ENCODE results near the gene CES2.

CES2 gene

GRCh38 chr16:66918803-66919568 is 16.3 kb upstream of the CES2 start, which contains the start of gene CDH16:
TSS of gene CDH16 (minus strand) at chr16:66918885. CDS start at chr16:66918065, 820 bp downstream.
- no peak for DNase-seq (ENCODE audit: low read depth)

- DNase-seq (ENCODE audit: low read depth), result no peak
These were observed 15.6 kb upstream of the CES2 start for GRCh38 chr16:66919569-66920298.

DNA sequence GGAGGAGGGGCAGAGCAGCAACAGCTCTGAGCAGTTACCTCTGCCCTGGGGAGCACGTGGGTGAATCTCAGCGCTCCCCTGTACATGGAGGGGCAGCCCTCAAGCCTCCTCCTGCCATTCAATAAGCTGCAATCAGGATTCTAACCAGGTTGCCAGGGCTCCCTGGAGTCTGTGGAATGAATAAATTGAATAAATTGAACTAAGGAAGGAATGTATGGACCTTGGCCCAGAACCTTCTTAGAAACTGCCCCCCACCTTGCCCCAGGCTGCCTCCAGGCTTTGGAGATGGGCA is 15.1 kb upstream of the CES2 start:
- DNase-seq (ENCODE audit: low read depth), result no peak

DNA sequence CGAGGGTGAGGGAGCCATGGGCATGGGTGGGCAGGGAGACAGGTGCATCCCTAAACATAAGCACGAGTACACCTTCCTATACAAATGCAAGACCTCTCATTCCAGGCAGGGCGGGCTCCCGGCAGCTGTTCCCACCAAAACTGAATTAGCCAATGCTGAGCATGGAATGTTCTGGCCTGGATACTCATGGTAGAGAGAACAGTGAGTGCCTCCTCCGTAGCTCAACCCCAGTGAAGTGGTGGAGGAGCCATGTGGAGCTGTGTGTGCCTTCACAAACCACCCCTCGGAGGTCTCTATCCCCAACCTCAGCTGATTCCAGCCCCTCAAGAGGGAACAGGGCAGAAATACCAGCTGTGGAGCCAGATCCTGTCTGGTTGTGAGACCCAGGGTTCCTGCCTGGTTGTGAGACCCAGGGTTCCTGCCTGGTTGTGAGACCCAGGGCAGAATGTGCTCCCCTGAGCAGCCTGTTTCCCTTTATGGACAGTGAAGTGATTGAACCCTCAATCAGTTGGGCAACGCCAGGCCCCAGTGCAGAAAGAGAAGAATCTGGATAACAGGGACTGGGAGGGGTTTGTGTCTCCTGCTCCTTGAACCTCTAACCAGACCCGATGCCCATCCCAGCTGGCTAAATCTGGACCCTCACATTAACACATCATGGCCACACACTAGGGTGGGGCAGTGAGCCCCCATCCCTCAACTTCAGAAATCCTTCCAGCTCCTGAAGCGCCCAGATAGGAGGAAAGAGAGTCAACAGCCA is 14.2 kb upstream of the CES2 start:
- no peak for DNase-seq (ENCODE audit: low read depth)

GRCh38 chr16:66921729-66922450 is 13.4 kb upstream of the CES2 start:
- no peak for DNase-seq (ENCODE audit: low read depth)

DNA sequence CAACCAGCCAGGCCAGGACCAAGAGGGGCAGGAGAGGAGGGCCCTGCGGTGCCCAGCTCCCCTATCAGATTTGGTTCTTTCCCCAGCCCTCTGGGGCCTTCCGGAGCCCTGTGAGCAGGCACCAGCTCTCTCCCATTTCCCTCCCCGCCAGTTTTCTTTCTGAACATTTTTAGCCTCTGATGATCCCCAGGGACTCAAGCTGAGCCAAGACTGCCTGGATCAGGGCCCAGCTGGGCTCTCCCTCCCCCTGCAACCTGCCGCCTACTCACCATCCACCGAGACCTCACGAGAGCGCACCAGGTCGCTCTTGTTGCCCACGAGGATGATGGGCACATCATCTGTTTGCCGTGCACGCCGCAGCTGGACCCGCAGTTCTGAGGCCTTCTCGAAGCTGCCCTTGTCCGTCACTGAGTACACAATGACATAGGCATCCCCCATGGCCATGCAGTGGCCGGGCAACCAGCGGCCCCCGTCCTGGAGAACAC is 12.0 kb upstream of the CES2 start:
- DNase-seq (ENCODE audit: low read depth), result peak; percentile 50

GRCh38 chr16:66923866-66924265 is 11.4 kb upstream of the CES2 start:
- no peak for DNase-seq (ENCODE audit: low read depth)

DNA sequence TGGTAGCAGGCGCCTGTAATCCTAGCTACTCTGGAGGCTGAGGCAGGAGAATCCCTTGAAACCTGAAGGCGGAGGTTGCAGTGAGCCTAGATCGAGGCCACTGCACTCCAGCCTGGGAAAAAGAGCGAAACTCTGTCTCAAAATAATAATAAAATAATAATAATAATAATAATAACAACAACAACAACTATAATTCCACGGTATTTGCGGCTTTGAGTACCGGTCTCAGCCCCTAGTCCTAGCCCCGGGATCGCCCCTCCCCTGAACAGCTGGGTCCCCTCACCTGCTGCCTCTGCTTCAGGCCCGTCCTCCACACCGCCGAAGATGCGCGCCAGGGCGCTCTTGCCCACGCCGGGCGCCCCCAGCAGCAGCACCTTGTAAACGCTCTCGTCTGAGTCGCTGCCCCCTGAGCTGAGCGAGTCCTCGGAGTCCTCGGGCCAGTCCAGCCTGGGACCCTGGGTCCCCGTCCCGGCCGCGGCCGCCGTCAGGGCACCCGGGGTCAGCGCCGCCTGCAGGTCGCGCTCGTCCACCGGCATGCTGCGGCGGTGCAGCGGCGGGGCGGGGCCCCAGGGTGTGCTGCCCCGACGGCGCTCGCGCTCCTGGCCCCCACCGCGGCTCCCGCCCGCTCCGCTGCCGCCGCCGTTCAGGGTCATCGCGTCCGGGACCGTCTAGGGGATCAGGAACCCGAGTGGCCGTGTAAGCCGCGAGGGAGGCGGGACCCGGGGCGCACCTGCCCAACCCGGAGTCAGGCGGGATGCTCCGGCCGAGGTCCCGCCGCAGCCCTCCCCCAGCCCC is 10.6 kb upstream of the CES2 start:
- DNase-seq (ENCODE audit: low read depth), result no peak

DNA sequence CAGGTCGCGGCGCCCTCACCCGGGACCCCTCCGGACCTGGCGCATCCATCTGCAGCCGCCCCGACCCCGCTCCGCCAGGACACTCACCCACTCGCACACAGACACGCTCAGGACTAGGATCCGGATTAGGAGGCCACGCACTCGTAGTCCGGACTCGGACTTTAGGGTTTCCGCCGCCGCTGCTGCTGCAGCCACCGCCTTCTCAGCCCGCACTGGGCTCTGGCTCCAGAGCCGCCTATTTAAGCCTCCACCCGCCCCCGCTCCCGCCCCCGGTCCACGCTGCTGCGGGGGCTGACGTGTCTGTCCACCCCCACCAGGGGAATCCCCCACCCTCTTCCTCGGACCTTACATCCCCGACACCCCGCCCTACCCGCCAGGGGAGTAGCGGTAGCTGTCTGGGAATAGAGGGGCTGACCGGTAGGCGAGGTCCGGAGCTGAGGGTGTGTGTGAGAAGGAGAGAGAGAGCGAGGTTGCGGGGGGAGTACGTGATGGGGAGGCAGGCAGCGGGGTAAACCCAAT is 9.9 kb upstream of the CES2 start, which contains the start of gene RRAD:
Gene RRAD (minus strand): TSS at position 214 of the 519 bp plus-strand sequence. CDS start 356 bp downstream, outside the sequence.
- no peak for DNase-seq (ENCODE audit: low read depth)

DNA sequence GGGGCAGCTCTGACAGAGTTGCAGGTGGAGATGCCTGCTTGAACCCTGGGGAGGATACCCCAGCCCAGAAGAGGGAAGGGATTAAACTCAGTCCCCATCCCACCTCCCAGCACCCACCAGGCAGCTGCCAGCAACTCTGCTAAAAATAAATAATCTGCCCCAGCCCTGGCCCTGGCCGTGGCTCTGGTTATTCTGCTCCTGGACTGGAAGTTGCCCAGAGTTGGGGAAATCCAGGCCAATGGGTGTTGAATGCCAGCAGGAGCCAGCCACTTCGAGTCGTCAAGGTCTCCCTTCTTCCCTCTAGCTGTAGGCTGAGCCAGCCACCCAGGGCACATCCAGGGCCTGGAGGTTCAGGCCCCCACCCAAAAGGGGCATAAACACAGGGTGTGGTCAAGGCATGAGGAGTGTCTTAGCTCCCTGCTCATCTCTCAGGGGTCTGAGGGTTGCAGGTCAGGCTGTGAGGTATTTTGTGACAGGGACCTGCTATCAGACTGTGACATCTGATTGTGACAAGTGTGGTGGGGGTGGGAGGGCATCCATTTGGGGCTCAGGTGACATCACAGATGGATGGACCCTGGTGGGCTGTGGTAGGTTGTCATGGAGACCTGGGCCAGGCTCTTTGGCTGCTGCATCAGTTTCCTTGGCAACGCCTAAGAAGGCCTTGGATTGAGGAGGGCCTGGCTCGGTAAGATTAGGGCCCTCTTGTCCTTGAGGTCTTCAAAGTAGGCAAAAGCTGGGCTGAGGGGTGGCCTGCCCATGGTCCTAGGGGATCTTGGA is 9.0 kb upstream of the CES2 start:
- no peak for DNase-seq (ENCODE audit: low read depth)

DNA sequence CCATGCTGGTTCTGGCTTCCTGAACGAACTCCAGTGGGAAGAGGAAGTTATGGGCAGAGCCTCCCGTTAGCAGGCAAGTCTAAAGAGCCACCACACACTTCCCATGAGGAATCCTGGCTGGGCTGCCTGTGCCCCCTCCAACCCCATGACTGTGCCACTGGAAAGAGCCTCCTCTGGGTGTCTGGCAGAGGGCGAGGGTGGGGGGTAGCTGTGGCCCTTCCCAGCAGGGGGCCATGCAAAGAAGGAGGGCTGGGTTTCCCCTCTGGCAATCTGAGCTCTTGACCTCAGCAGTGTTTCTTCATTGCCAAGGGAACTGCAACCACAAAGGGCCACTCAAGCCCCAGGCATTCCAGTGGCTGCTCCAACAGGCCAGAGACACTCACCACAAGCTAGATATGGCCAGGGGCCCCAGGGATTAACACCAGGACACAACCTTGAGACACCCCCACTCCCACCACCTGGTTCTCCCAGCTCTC is 8.3 kb upstream of the CES2 start:
- DNase-seq (ENCODE audit: low read depth), result peak; percentile 94

DNA sequence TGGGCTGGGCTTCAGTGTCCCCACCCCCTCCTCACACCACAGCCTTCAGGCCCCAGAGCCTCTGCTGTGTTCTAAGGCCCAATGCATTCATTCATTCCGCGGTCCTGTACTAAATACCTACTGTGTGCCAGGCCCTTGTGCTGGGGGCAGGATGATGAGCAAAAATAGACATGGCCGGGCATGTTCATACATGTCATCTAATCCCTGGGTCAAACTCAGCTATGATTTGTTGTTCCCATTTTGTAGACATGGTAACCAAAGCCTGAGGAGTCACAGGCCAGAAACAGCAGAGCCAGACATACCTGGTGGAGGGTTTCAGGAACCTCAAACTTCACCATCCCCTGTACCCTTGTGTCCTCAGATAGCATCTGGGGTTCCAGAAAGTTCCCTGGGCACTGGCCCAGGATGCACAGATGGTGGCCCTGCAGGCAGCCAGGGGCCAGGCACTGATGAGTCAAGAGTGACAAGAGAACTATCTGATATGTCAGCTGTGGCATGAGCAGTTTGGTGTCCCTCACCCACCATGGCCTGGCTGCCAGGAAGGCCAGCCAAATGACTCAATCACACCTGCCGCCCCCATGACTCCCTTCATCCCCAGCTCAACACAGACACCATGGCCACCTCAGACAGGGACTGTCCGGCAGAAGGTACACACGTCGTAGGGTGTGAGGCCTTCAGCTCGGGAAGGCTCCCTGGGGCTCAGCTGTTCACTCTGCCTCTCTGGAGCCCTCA is 7.2 kb upstream of the CES2 start:
- DNase-seq (ENCODE audit: low read depth), result no peak

GRCh38 chr16:66928702-66929388 is 6.5 kb upstream of the CES2 start:
- peak; percentile 50 for DNase-seq (ENCODE audit: low read depth)

- DNase-seq (ENCODE audit: low read depth), result peak; percentile 79
These were observed 5.1 kb upstream of the CES2 start for GRCh38 chr16:66930189-66930588.

DNA sequence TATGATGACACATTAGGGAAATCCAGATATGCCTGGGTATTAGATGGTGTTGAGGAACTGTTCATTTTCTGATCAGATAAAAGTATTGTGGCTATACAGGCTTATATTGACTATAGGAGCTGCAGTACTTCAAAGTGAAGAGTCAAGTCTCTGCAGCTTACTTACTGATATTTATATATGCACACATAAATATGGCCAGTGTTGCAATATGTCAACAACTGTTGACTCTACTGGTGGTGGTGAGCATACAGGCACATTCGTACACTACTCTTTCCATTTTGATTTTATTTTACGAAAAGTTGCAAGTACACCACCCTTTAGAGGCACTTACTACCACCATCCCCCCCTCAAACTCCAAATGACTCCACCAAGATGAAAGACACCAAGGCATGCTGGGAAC is 3.7 kb upstream of the CES2 start:
- no peak for DNase-seq (ENCODE audit: low read depth)

DNA sequence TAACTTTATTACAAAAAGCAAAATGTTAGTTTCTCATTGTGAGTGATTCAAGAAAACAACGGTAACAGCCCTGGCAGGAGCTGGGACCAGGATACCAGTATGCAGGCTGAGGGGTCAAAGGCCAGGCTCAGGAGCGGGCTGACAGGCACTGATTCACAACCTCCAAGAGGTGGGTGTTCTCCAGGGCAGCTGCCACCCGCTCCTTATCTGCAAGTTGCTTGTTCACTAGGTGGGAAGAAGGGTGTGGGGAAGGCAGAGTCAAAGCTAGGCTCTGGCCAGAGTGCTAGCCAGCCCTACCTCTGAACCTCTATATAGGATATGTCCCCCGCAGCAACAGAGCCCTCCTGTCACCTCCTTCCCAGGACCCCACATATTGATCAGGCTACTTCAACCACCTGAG is 3.2 kb upstream of the CES2 start:
- DNase-seq (ENCODE audit: low read depth), result no peak

DNA sequence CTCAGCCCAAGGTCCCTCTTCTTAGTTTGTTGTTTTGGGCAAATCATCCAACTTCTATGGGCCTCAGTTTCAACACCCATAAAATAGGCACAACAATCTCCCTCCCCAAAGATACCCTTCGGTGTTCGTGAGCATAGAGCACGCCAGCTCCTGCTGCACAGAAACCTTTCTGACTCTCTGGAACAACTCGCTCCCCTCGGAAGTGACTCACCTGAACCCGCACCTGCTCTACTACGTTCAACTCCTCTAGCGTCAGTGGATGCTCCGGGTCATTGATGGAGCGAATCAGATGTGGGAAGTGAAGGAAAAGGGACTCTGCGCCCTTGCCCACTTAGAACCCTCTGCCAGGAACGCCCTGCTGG is 1.6 kb upstream of the CES2 start:
- DNase-seq (ENCODE audit: low read depth), result no peak

GRCh38 chr16:66934138-66934838 is 1.0 kb upstream of the CES2 start, which contains the start of gene CIAO2B:
TSS of gene CIAO2B (minus strand) at chr16:66934402. CDS start at chr16:66934364, 38 bp downstream.
- DNase-seq (ENCODE audit: low read depth), result peak; percentile 73
